Left lung (tissue), 10 donors: ENCODE results near the gene MYO9A. TPM values are rescaled to one million over a fixed set of nuclear protein-coding genes. Genes with fewer than 3 reads are reported as not detected.
"Not testable (repeated sequence)": the region's sequence is repeated elsewhere in the genome, so short reads cannot be mapped to it uniquely, and the experiment has no call there.

Source experiments
- ATAC-seq: fragments of 200-7000 bp; cut with Tn5 transposase; one replicate; pipeline ENCODE4 v1.9.1; 2020; ENCODE audit warnings: moderate library complexity
- DNase-seq, 4 donors: peaks; one replicate each; pipeline ENCODE4 v3.0.0-alpha.2; 2013 to 2020
- H3K27ac ChIP-seq, 2 donors: fragments of 200-600 bp; sonication (generic) in 1 of 2; one replicate each; pipeline versions ENCODE4 v1.5.0 to v1.8.0; 2020 to 2021
- H3K27me3 ChIP-seq, 2 donors: fragments of 200-600 bp; sonication (generic) in 1 of 2; one replicate each; pipeline versions ENCODE4 v1.5.0 to v1.8.0; 2020 to 2021
- H3K36me3 ChIP-seq, 2 donors: fragments of 200-600 bp; sonication (generic) in 1 of 2; one replicate each; pipeline versions ENCODE4 v1.5.0 to v1.8.0; 2020 to 2021
- H3K4me1 ChIP-seq, 2 donors: fragments of 200-600 bp; one replicate each; pipeline ENCODE4 v1.8.0; 2021
- H3K4me3 ChIP-seq, 2 donors: fragments of 200-600 bp; sonication (generic) in 1 of 2; one replicate each; pipeline versions ENCODE4 v1.5.0 to v1.8.0; 2020 to 2021; ENCODE audit warnings: mild to moderate bottlenecking in 1 of 2
- H3K9me3 ChIP-seq, 2 donors: fragments of 200-600 bp; sonication (generic) in 1 of 2; one replicate each; pipeline versions ENCODE4 v1.5.0 to v1.8.0; 2020 to 2021
- intact Hi-C, 2 donors: fragments of 100-400 bp; cut with DNase I; formaldehyde crosslinking; loops; one replicate each; pipeline versions ENCODE4 v1.11.2 to v1.14.2; 2022
- polyA plus RNA-seq, 6 donors: library from polyadenylated mRNA; unstranded; fragments of 120-200 nt; gene quantifications; one replicate each; pipeline ENCODE4 v1.2.1, GENCODE V29; 2013; ENCODE audit not compliant: insufficient read length in 6 of 6
- total RNA-seq, 2 donors: library from RNA; stranded (reverse); fragmentation: NEBNext Ultra II Directional; extraction: Animal tissue kit (Norgen Biotek cat#: 25700); gene quantifications; one replicate each; pipeline ENCODE4 v1.2.1, GENCODE V29; 2021
- TF ChIP-seq, protein P1 (sequence below), 2 donors: fragments of 200-600 bp; sonication (generic) in 1 of 2; IDR thresholded peaks; one replicate each; pipeline versions ENCODE4 v1.5.0 to v1.8.0; 2021; ENCODE audit warnings: antibody characterized with exemption in 2 of 2
- donor health status: DM: no; HTN: yes; CAD: no.
- donor health status: DM: no; HTN: no; CAD: no.

MYO9A gene
- total and polyA plus RNA-seq, 8 donors, result 30.8 to 67.4 (median 41.4) TPM

DNA sequence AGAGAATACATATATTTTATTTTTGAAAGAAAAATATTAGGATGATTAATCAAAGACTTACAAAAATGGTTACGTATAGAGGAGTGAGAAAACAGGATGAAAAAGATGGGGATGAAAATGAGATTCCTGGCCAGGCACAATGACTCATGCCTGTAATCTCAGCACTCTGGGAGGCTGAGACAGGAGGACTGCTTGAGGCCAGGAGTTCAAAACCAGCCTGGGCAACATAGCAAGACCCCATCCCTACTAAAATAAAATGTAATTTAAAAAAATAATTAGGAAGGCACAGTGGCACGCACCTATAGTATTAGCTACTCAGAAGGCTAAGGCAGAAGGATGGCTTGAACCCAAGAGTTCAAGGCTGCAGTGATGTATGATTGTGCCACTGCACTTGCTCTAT, 11.9 kb downstream of the MYO9A start:
- Histone ChIP-seq H3K4me1 (peaks cover 4 to 13% of the 10 kb centered on the region in 2 donors), H3K9me3 (no peaks in the 10 kb centered on the region), H3K27me3 (no peaks in the 10 kb centered on the region), H3K4me3 (no peak overlapping the region), H3K27ac (no peak overlapping the region), H3K36me3 (no peaks in the 10 kb centered on the region)
- no peak for ATAC-seq
- intact Hi-C loops, result no loop called here
- TF ChIP-seq, protein P1, sequence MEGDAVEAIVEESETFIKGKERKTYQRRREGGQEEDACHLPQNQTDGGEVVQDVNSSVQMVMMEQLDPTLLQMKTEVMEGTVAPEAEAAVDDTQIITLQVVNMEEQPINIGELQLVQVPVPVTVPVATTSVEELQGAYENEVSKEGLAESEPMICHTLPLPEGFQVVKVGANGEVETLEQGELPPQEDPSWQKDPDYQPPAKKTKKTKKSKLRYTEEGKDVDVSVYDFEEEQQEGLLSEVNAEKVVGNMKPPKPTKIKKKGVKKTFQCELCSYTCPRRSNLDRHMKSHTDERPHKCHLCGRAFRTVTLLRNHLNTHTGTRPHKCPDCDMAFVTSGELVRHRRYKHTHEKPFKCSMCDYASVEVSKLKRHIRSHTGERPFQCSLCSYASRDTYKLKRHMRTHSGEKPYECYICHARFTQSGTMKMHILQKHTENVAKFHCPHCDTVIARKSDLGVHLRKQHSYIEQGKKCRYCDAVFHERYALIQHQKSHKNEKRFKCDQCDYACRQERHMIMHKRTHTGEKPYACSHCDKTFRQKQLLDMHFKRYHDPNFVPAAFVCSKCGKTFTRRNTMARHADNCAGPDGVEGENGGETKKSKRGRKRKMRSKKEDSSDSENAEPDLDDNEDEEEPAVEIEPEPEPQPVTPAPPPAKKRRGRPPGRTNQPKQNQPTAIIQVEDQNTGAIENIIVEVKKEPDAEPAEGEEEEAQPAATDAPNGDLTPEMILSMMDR (IDR thresholded peaks at IDR 0.05), result no peak
- no peak for DNase-seq

DNA sequence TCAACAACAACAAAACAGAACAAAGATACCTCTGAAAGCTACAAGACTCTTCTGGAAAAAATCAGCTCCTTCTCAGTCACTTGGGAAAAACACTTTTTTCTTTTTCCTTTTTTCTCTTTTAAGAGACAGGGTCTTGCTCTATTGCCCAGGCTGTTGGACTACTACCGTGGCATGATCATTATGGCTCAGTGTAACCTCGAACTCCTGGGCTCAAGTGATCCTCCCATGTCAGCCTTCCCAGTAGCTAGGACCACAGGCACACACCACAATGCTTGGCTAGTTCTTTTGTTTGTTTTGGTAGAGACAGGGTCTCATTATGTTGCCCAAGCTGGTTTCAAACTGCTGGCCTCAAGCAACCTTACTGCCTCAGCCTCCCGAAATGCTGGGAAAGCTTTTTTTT, 12.8 kb downstream of the MYO9A start:
- Histone ChIP-seq H3K27me3 (no peaks in the 10 kb centered on the region), H3K27ac (no peak overlapping the region), H3K36me3 (no peaks in the 10 kb centered on the region), H3K9me3 (no peaks in the 10 kb centered on the region), H3K4me3 (no peak overlapping the region), H3K4me1 (peaks cover 4 to 13% of the 10 kb centered on the region in 2 donors)
- no peak for DNase-seq
- TF ChIP-seq, protein P1 (IDR thresholded peaks at IDR 0.05), result no peak
- ATAC-seq, result no peak
- intact Hi-C loops, result no loop called here

DNA sequence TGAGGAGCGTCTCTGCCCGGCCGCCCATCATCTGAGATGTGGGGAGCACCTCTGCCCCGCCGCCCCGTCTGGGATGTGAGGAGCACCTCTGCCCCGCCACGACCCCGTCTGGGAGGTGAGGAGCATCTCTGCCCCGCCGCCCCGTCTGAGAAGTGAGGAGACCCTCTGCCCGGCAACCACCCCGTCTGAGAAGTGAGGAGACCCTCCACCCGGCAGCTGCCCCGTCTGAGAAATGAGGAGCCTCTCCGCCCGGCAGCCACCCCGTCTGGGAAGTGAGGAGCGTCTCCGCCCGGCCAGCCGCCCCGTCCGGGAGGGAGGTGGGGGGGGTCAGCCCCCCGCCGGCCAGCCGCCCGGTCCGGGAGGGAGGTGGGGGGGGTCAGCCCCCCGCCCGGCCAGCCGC, 17.4 kb downstream of the MYO9A start:
- H3K27ac ChIP-seq, ATAC-seq, H3K4me3 ChIP-seq, H3K36me3 ChIP-seq, H3K27me3 ChIP-seq, intact Hi-C loops, DNase-seq, H3K9me3 ChIP-seq: not testable (repeated sequence)
- H3K4me1 ChIP-seq, result peaks cover 0 to 13% of the 10 kb centered on the region in 2 donors

DNA sequence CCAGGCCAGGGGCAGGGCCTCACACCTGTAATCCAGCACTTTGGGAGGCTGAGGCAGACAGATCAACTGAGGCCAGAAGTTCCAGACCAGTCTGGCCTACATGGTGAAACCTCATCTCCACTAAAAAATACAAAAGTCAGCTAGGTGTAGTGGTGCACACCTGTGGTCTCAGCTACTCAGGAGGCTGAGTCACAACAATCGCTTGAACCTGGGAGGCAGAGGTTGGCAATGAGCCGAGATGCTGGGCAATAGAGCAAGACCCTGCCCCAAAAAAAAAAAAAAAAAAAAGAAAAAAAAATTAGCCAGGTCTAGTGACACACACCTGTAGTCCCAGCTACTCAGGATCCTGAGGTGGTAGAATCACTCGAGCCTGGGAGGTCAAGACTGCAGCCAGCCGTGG, 18.8 kb downstream of the MYO9A start:
- Histone ChIP-seq H3K4me3 (no peak overlapping the region), H3K27me3 (no peaks in the 10 kb centered on the region), H3K9me3 (no peaks in the 10 kb centered on the region), H3K4me1 (peaks cover 0 to 12% of the 10 kb centered on the region in 2 donors), H3K36me3 (no peaks in the 10 kb centered on the region), H3K27ac (no peak overlapping the region)
- no peak for ATAC-seq
- no peak for DNase-seq
- TF ChIP-seq, protein P1 (IDR thresholded peaks at IDR 0.05), result no peak
- intact Hi-C loops, result no loop called here

DNA sequence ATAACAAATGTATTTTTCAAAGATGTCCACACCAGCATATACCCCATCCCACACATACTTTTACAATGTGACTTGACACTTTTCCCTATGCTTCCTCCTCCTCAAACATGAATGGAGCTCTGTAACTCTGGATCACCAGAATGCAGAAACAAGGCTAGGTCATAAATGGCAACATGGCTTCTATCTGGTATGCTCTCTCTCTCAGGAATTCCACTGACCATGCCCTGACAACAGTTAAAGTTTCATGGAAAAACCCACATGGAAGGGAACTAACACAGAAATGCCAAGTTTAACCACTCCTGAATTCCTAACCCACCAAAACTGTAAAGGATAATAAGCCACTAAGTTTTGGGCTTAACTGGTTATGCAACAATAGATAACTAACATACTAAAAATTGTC, 19.9 kb downstream of the MYO9A start:
- H3K27ac ChIP-seq, result no peak overlapping the region
- no peaks in the 10 kb centered on the region for H3K27me3 ChIP-seq
- DNase-seq, result no peak
- H3K9me3 ChIP-seq, result no peaks in the 10 kb centered on the region
- no peaks in the 10 kb centered on the region for H3K36me3 ChIP-seq
- no peak for ATAC-seq
- TF ChIP-seq, protein P1 (IDR thresholded peaks at IDR 0.05), result no peak
- no peak overlapping the region for H3K4me3 ChIP-seq
- intact Hi-C loops, result no loop called here
- H3K4me1 ChIP-seq, result peaks cover 0 to 5% of the 10 kb centered on the region in 2 donors

DNA sequence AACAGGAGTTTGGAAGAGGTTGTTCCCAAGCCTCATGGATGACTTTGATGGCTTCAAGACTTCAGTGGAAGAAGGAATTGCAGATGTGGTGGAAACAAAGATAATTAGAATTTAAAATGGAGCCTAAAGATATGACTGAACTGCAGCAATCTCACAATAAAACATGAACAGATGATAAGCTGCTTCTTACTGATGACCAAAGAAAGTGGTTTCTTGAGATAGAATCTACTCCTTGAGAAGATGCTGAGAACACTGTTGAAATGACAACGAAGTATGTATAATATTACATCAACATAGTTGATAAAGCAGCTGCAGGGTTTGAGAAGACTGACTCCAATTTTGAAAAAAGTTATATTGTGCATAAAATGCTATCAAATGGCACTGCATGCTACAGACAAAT, 21.2 kb downstream of the MYO9A start:
- intact Hi-C loops, result no loop called here
- Histone ChIP-seq H3K4me3 (no peak overlapping the region), H3K27me3 (no peaks in the 10 kb centered on the region), H3K36me3 (no peaks in the 10 kb centered on the region), H3K27ac (no peak overlapping the region), H3K9me3 (no peaks in the 10 kb centered on the region), H3K4me1 (no peaks in the 10 kb centered on the region)
- DNase-seq, result no peak
- no peak for ATAC-seq
- TF ChIP-seq, protein P1 (IDR thresholded peaks at IDR 0.05), result no peak
